Measurements from ENCODE around the gene GNB5.

Gene GNB5

GRCh38 chr15:52164631-52165265, 26.4 kb downstream of the GNB5 start:
- no peak for TF ChIP-seq CTCF (IDR thresholded peaks at IDR 0.05; ENCODE audit: control insufficient read depth, insufficient read depth, low read depth, low read length, missing control alignments)
- no peak for DNase-seq (ENCODE audit: low read depth)
- no peak overlapping the region for H3K4me3 ChIP-seq (ENCODE audit: control insufficient read depth, low read depth, low read length)

GRCh38 chr15:52163321-52164190, 27.6 kb downstream of the GNB5 start:
- no peak for TF ChIP-seq CTCF (IDR thresholded peaks at IDR 0.05; ENCODE audit: control insufficient read depth, insufficient read depth, low read depth, low read length, missing control alignments)
- no peak overlapping the region for H3K4me3 ChIP-seq (ENCODE audit: control insufficient read depth, low read depth, low read length)
- no peak for DNase-seq (ENCODE audit: low read depth)

GRCh38 chr15:52162876-52163275, 28.3 kb downstream of the GNB5 start:
- H3K4me3 ChIP-seq (ENCODE audit: control insufficient read depth, low read depth, low read length) = no peak overlapping the region
- TF ChIP-seq CTCF (IDR thresholded peaks at IDR 0.05; ENCODE audit: control insufficient read depth, insufficient read depth, low read depth, low read length, missing control alignments) = no peak
- DNase-seq (ENCODE audit: low read depth) = no peak

DNA sequence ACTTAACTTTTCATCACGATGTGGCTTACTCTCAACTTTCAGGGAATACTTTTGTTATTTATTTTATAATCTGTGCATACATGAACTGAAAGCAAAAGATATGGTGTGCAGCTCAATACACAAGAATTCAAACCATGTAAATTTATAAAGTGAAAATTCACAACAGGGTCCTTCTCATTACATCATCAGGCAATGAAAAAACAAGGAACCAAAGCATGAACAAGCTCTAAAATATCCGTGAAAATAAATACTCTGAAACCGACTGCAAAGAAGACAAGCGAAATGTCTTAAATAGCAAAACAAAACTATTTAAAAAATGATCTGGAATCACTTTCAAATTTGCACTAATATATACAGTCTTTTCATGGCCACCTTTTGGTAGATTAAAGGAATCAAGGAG, 28.9 kb downstream of the GNB5 start:
- TF ChIP-seq CTCF (IDR thresholded peaks at IDR 0.05; ENCODE audit: control insufficient read depth, insufficient read depth, low read depth, low read length, missing control alignments) = no peak
- no peak for DNase-seq (ENCODE audit: low read depth)
- H3K4me3 ChIP-seq (ENCODE audit: control insufficient read depth, low read depth, low read length) = no peak overlapping the region

DNA sequence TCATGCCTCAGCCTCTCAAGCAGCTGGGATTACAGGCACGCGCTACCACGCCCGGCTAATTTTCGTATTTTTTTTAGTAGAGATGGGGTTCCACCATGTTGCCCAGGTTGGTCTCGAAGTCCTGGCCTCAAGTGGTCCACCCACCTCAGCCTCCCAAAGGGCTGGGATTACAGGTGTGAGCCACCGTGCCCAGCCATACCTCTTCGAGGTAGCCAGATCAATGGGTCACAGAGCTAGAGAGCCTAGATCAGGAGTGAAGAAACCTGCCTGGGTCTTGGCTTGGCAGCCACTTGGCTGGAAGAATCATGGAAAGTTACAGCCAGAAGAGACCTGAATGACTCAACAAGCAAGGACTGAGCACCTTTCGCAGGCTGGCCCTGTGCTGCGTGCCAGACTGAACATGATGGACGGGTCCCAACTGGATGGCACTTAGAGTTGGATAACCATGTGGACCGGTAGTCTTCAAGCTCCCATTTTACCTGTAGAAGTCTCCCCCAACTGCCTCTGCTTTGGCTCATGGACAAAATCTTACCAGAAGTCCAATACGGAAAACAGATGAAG, 29.7 kb downstream of the GNB5 start:
- DNase-seq (ENCODE audit: low read depth) = no peak
- no peak overlapping the region for H3K4me3 ChIP-seq (ENCODE audit: control insufficient read depth, low read depth, low read length)
- TF ChIP-seq CTCF (IDR thresholded peaks at IDR 0.05; ENCODE audit: control insufficient read depth, insufficient read depth, low read depth, low read length, missing control alignments) = no peak

DNA sequence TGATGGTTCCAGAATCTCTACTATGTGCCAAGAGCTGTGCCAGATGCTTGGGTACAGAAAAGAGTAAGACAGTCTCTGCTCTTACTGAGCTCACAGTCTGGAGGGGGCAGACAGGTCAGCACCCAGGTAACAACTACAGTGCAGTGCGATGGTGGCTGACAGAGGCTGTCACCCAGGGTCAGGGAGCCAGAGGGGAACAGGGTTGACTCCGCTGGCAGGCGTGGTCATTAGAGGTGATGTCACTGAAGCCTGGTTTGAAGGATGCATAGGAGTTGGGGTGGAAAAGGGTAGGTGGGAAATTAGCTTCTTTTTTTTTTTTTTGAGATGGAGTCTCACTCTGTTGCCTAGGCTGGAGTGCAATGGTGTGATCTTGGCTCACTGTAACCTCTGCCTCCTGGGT, 31.5 kb downstream of the GNB5 start:
- TF ChIP-seq CTCF (IDR thresholded peaks at IDR 0.05; ENCODE audit: control insufficient read depth, insufficient read depth, low read depth, low read length, missing control alignments) = no peak
- H3K4me3 ChIP-seq (ENCODE audit: control insufficient read depth, low read depth, low read length) = no peak overlapping the region
- DNase-seq (ENCODE audit: low read depth) = no peak
